ENCODE results near the gene ATF3.

ATF3 gene

GRCh38 chr1:212574732-212575131, 33.8 kb upstream of the ATF3 start:
- TF ChIP-seq ISL1 (CRISPR knock-in tag; IDR thresholded peaks at IDR 0.05) (no peak), ZNF70 (CRISPR knock-in tag; IDR thresholded peaks at IDR 0.05) (no peak), POU6F1 (CRISPR knock-in tag; IDR thresholded peaks at IDR 0.05; ENCODE audit: borderline replicate concordance, low read depth) (no peak), ZNF565 (CRISPR knock-in tag; conservative IDR thresholded peaks at IDR 0.05; ENCODE audit: low read depth) (no peak), TSHZ2 (CRISPR knock-in tag; IDR thresholded peaks at IDR 0.05) (no peak), ZFP30 (CRISPR knock-in tag; IDR thresholded peaks at IDR 0.05) (no peak), ZNF8 (CRISPR knock-in tag; IDR thresholded peaks at IDR 0.05) (no peak), TOX (CRISPR knock-in tag; IDR thresholded peaks at IDR 0.05; ENCODE audit: borderline replicate concordance) (no peak), ESRRG (CRISPR knock-in tag; IDR thresholded peaks at IDR 0.05) (no peak), CSRNP3 (CRISPR knock-in tag; IDR thresholded peaks at IDR 0.05) (no peak), CREB5 (CRISPR knock-in tag; IDR thresholded peaks at IDR 0.05; ENCODE audit: low read depth) (no peak), PATZ1 (CRISPR knock-in tag; IDR thresholded peaks at IDR 0.05; ENCODE audit: borderline replicate concordance) (no peak), ARNTL (CRISPR knock-in tag; IDR thresholded peaks at IDR 0.05; ENCODE audit: borderline replicate concordance, low read depth) (no peak), ZFP3 (CRISPR knock-in tag; IDR thresholded peaks at IDR 0.05) (no peak), TCF4 (CRISPR knock-in tag; IDR thresholded peaks at IDR 0.05; ENCODE audit: borderline replicate concordance) (no peak)

GRCh38 chr1:212575333-212575732, 33.2 kb upstream of the ATF3 start:
- no peak for TF ChIP-seq ZFP30 (CRISPR knock-in tag; IDR thresholded peaks at IDR 0.05)
- no peak for TF ChIP-seq ZNF565 (CRISPR knock-in tag; conservative IDR thresholded peaks at IDR 0.05; ENCODE audit: low read depth)
- TF ChIP-seq ARNTL (CRISPR knock-in tag; IDR thresholded peaks at IDR 0.05; ENCODE audit: borderline replicate concordance, low read depth): no peak
- no peak for TF ChIP-seq POU6F1 (CRISPR knock-in tag; IDR thresholded peaks at IDR 0.05; ENCODE audit: borderline replicate concordance, low read depth)
- no peak for TF ChIP-seq ZNF70 (CRISPR knock-in tag; IDR thresholded peaks at IDR 0.05)
- TF ChIP-seq ISL1 (CRISPR knock-in tag; IDR thresholded peaks at IDR 0.05): no peak
- TF ChIP-seq ZFP3 (CRISPR knock-in tag; IDR thresholded peaks at IDR 0.05): no peak
- TF ChIP-seq TCF4 (CRISPR knock-in tag; IDR thresholded peaks at IDR 0.05; ENCODE audit: borderline replicate concordance): no peak
- no peak for TF ChIP-seq ZNF8 (CRISPR knock-in tag; IDR thresholded peaks at IDR 0.05)
- TF ChIP-seq OSR1 (CRISPR knock-in tag; IDR thresholded peaks at IDR 0.05): no peak
- no peak for TF ChIP-seq SNAI2 (CRISPR knock-in tag; IDR thresholded peaks at IDR 0.05)
- TF ChIP-seq CSDC2 (CRISPR knock-in tag; IDR thresholded peaks at IDR 0.05): no peak
- ATAC-seq: no peak

More at GRCh38 chr1:212574732-212575131, 33.8 kb upstream of the ATF3 start:
- ATAC-seq: no peak

- ATAC-seq: no peak
- TF ChIP-seq OSR1 (CRISPR knock-in tag; IDR thresholded peaks at IDR 0.05) (no peak), ARNTL (CRISPR knock-in tag; IDR thresholded peaks at IDR 0.05; ENCODE audit: borderline replicate concordance, low read depth) (no peak), ZNF565 (CRISPR knock-in tag; conservative IDR thresholded peaks at IDR 0.05; ENCODE audit: low read depth) (no peak), TOX (CRISPR knock-in tag; IDR thresholded peaks at IDR 0.05; ENCODE audit: borderline replicate concordance) (no peak), SNAI2 (CRISPR knock-in tag; IDR thresholded peaks at IDR 0.05) (no peak), ZFP3 (CRISPR knock-in tag; IDR thresholded peaks at IDR 0.05) (no peak), RARB (CRISPR knock-in tag; IDR thresholded peaks at IDR 0.05) (no peak), POU6F1 (CRISPR knock-in tag; IDR thresholded peaks at IDR 0.05; ENCODE audit: borderline replicate concordance, low read depth) (no peak)
These were observed 30.5 kb upstream of the ATF3 start for GRCh38 chr1:212578041-212578440.

Measured in SK-N-SH treated with all-trans-retinoic acid at 6 μM for 48 hours (cell line).